Colonic mucosa (tissue), 4 donors: Measurements from ENCODE around the gene DEDD2. TPM values are rescaled to one million over a fixed set of nuclear protein-coding genes. Genes with fewer than 3 reads are reported as not detected.

ENCODE experiments used
- DNase-seq: peaks from one replicate; pipeline ENCODE4 v3.0.0-alpha.2; 2020
- H3K27ac ChIP-seq: fragments of 200-600 bp; one replicate; pipeline ENCODE4 v1.8.0; 2021
- H3K27me3 ChIP-seq: fragments of 200-600 bp; one replicate; pipeline ENCODE4 v1.8.0; 2021
- H3K36me3 ChIP-seq: fragments of 200-600 bp; one replicate; pipeline ENCODE4 v1.8.0; 2021
- H3K4me1 ChIP-seq: fragments of 200-600 bp; one replicate; pipeline ENCODE4 v1.8.0; 2021; ENCODE audit warnings: mild to moderate bottlenecking
- H3K4me3 ChIP-seq: fragments of 200-600 bp; one replicate; pipeline ENCODE4 v1.8.0; 2021
- H3K9ac ChIP-seq, 2 donors: one replicate each; pipeline ENCODE4 v1.7.0; 2013; ENCODE audit warnings: control low read depth in 2 of 2, low read depth in 2 of 2, low read length in 2 of 2
- H3K9me3 ChIP-seq: fragments of 200-600 bp; one replicate; pipeline ENCODE4 v1.8.0; 2021
- intact Hi-C: fragments of 100-400 bp; cut with DNase I; formaldehyde crosslinking; loops from one replicate; pipeline ENCODE4 v1.14.1; 2022
- total RNA-seq, 2 donors: library from RNA; stranded (reverse); fragmentation: NEBNext Ultra II Directional in 1 of 2; extraction: Animal tissue kit (Norgen Biotek cat#: 25700) in 1 of 2; gene quantifications; one replicate each; pipeline ENCODE4 v1.2.1, GENCODE V29; 2021
- TF ChIP-seq, protein P1 (sequence below): fragments of 200-600 bp; IDR thresholded peaks from one replicate; pipeline ENCODE4 v1.8.0; 2022; ENCODE audit warnings: antibody characterized with exemption, mild to moderate bottlenecking
- donor health status: healthy.
- donor health status: DM: no; HTN: no; CAD: no.
- donor health status: DM: no; HTN: no; CAD: no.

Gene DEDD2
- total RNA-seq, 2 donors from 2014 or later: 27.0 to 33.8 TPM

DNA sequence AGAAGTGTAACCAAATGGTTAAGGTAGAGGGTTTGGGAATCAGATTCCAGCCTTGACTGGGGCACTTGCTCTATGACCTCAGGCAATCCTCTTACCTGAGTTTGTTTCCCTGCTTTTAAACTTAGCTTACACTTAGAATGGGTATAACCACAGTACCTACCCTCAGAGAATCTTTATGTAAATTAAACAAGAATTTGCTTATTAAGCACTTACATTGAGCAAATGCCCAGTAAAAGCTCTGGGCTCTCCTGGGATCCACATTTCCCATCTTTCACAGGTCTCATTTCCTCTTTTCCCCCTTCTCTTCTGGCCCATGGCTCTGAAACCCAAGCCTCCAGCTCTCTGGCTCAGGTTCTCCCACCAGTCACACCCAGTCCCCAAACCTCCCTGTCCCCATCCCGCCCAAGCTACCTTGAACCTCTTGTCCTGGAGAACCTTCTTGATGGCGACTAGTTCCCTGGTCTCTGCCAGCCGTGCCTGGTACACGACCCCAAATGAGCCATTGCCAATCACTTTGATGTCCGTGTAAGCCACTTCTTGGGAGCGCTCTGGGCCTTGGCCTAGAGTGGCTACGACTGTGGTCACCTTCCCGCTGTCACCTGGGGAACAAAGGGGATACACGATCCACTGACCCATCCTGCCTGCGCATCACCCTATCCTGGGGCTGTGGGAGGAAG is 22.2 kb upstream of the DEDD2 start:
- H3K9ac ChIP-seq: no peak overlapping the region
- no peaks in the 10 kb centered on the region for H3K27me3 ChIP-seq

DNA sequence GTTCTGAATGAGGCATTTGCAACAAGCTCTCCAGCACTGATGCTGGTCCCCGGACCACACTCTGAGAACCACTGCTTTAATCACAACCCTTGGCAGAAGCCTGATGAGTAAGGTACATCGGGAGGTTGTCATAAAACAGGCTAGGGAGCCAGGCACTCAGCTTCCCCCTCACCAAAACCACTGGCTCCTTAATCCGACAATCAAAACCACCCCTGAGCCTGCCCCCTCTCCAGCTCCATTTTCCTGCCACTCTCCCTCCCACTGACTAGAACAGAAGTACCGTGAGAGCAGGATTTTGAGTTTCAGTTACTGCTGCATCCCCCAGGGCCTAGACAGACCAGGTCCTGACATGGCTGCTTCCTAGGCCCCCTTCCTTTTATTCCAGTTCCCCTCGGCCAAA is 17.7 kb upstream of the DEDD2 start:
- Histone ChIP-seq H3K4me1 (no peaks in the 10 kb centered on the region), H3K27ac (no peak overlapping the region), H3K4me3 (no peak overlapping the region), H3K36me3 (no peaks in the 10 kb centered on the region), H3K27me3 (no peaks in the 10 kb centered on the region), H3K9ac (no peak overlapping the region), H3K9me3 (no peaks in the 10 kb centered on the region)
- TF ChIP-seq, protein P1, sequence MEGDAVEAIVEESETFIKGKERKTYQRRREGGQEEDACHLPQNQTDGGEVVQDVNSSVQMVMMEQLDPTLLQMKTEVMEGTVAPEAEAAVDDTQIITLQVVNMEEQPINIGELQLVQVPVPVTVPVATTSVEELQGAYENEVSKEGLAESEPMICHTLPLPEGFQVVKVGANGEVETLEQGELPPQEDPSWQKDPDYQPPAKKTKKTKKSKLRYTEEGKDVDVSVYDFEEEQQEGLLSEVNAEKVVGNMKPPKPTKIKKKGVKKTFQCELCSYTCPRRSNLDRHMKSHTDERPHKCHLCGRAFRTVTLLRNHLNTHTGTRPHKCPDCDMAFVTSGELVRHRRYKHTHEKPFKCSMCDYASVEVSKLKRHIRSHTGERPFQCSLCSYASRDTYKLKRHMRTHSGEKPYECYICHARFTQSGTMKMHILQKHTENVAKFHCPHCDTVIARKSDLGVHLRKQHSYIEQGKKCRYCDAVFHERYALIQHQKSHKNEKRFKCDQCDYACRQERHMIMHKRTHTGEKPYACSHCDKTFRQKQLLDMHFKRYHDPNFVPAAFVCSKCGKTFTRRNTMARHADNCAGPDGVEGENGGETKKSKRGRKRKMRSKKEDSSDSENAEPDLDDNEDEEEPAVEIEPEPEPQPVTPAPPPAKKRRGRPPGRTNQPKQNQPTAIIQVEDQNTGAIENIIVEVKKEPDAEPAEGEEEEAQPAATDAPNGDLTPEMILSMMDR: no peak
- no peak for DNase-seq
- intact Hi-C loops: no loop called here

More for the DNA sequence above, 22.2 kb upstream of the DEDD2 start:
- DNase-seq: no peak
- Histone ChIP-seq H3K4me3 (no peak overlapping the region), H3K27ac (no peak overlapping the region), H3K36me3 (no peaks in the 10 kb centered on the region), H3K9me3 (no peaks in the 10 kb centered on the region), H3K4me1 (peaks cover 12% of the 10 kb centered on the region)
- TF ChIP-seq, protein P1: no peak
- intact Hi-C loops: no loop called here

DNA sequence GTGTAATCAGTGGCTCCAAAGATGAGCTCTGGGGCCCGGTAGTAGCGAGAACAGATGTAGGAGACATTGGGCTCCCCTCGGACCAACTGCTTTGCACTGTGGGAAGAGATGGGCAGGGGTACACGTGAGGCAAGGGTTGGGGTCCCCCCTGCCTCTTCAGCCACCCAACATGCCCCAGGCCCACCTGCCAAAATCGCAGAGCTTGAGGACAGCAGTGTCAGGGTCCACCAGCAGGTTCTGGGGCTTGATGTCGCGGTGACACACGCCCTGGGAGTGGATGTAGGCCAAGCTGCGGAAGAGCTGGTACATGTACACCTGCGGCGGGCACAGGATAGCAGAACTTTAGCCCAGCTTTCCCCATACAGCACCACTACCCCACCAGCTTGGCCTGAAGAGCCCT is 16.9 kb upstream of the DEDD2 start:
- TF ChIP-seq, protein P1: no peak
- Histone ChIP-seq H3K27me3 (no peaks in the 10 kb centered on the region), H3K27ac (no peak overlapping the region), H3K4me1 (no peaks in the 10 kb centered on the region), H3K9ac (no peak overlapping the region), H3K9me3 (no peaks in the 10 kb centered on the region), H3K4me3 (no peak overlapping the region), H3K36me3 (no peaks in the 10 kb centered on the region)
- DNase-seq: no peak
- intact Hi-C loops: no loop called here

DNA sequence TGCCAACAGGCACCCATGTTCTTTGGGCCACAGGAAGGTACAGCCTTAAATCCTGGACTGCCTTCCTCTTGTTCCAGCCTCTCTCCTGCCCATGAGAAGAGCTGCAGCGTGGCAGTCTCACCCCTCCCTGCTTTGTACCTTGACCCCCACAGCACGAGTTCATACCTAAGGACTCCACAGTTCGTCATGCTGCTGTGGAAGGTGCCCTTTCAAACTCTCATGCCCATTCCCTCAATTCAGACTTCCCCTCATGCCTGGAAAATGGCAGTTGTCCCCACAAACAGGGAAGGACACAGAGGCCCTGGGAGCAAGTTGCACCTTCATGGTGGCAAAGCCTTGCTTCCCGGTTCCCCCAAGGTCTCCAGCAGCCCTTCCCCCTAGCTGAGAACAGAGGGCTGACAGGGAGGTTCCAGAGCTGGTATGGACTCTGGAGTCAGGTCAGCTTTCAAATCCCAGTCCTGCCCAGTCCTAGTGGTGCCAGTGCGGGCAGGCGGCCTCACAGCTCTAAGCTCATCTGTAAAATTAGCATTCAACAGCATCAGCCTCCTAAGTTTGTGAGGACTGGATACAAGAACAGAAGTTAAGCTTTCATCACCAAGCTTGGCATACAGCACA is 16.3 kb upstream of the DEDD2 start:
- Histone ChIP-seq H3K9me3 (no peaks in the 10 kb centered on the region), H3K4me3 (no peak overlapping the region), H3K27ac (peak overlapping the region; percentile 12), H3K9ac (peak overlapping the region in 1 of 2 donors; percentile 26), H3K27me3 (no peaks in the 10 kb centered on the region), H3K4me1 (no peaks in the 10 kb centered on the region), H3K36me3 (no peaks in the 10 kb centered on the region)
- no peak for DNase-seq
- intact Hi-C loops: no loop called here
- TF ChIP-seq, protein P1: no peak

DNA sequence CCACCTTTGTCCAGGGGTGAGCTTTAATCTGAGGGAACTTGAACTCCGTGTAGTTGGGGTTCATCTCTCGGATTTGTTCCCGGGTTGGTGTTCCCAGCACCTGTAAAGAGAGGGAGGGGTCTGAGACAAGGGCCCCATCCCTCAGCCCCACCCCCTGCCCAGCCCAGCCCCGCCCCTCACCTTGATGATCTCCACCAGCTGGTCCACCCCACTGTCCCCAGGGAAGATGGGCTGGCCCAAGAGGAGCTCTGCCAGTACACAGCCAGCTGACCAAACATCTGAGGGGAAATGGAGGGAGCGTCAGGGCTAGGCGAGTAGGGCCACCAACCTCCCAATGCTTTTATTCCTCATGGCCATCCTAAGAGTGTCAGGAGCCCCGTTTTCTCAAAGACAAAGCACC is 15.6 kb upstream of the DEDD2 start:
- no peak overlapping the region for H3K4me3 ChIP-seq
- no peaks in the 10 kb centered on the region for H3K27me3 ChIP-seq
- DNase-seq: no peak
- H3K9ac ChIP-seq: peak overlapping the region in 1 of 2 donors; percentile 19
- intact Hi-C loops: no loop called here
- TF ChIP-seq, protein P1: no peak
- H3K4me1 ChIP-seq: no peaks in the 10 kb centered on the region
- H3K36me3 ChIP-seq: no peaks in the 10 kb centered on the region
- H3K27ac ChIP-seq: no peak overlapping the region
- H3K9me3 ChIP-seq: no peaks in the 10 kb centered on the region
